IMR-90 (cell line): ENCODE measurements around the gene AKR7A2. TPM values are rescaled to one million over a fixed set of nuclear protein-coding genes. Genes with fewer than 3 reads are reported as not detected.

ENCODE experiments used
- ATAC-seq: fragments of 200-7000 bp; cut with Tn5 transposase; 2 replicates; pipeline ENCODE4 v1.9.1; 2020; ENCODE audit warnings: low read depth, mild to moderate bottlenecking, moderate library complexity
- BruUV-seq: library from RNA; stranded (reverse); fragments of 400-500 nt; replicated peaks from 2 replicates; lab custom pipeline; 2021; lab: Mats Ljungman, UMichigan
- CTCF ChIA-PET: fragments of 300-600 bp; formaldehyde crosslinking; extraction: SDS; loops from one replicate; lab custom pipeline; 2021; ENCODE audit warnings: antibody characterized with exemption; lab: Yijun Ruan, JAX
- POLR2A ChIA-PET: fragments of 300-600 bp; sonication (Branson Sonifier 250); formaldehyde crosslinking; loops from one replicate; lab custom pipeline; 2022; ENCODE audit warnings: antibody characterized with exemption; ENCODE audit not compliant: unreplicated experiment; lab: Charles Lee
- DNase-seq: peaks from one replicate; pipeline ENCODE4 v3.0.0; 2013
- H2AFZ ChIP-seq: replicated peaks from 2 replicates; pipeline ENCODE3; 2013; ENCODE audit warnings: low read length, mild to moderate bottlenecking; ENCODE audit not compliant: poor library complexity
- H2AK5ac ChIP-seq: 2 replicates; pipeline ENCODE4 v1.6.1; 2013; ENCODE audit warnings: low read depth, low read length, inconsistent platforms
- H2AK9ac ChIP-seq: replicated peaks from 2 replicates; pipeline ENCODE3; 2013; ENCODE audit warnings: mild to moderate bottlenecking, low read depth, low read length, moderate library complexity; ENCODE audit not compliant: poor library complexity
- H2BK120ac ChIP-seq: 2 replicates; pipeline ENCODE4 v1.6.1; 2013; ENCODE audit warnings: low read depth, low read length, inconsistent platforms
- H2BK15ac ChIP-seq: 3 replicates; pipeline ENCODE4 v1.6.1; 2013; ENCODE audit warnings: low read depth, low read length, inconsistent platforms
- H2BK20ac ChIP-seq: 2 replicates; pipeline ENCODE4 v1.6.1; 2013; ENCODE audit warnings: low read depth, mild to moderate bottlenecking, inconsistent platforms, low read length, moderate library complexity
- H2BK5ac ChIP-seq: 2 replicates; pipeline ENCODE4 v1.6.1; 2013; ENCODE audit warnings: mild to moderate bottlenecking, low read depth, low read length, inconsistent platforms; ENCODE audit not compliant: poor library complexity, severe bottlenecking
- H3K14ac ChIP-seq: replicated peaks from 2 replicates; pipeline ENCODE4 v1.6.1; 2013; ENCODE audit warnings: low read depth, low read length, inconsistent platforms
- H3K18ac ChIP-seq: 2 replicates; pipeline ENCODE4 v1.6.1; 2013; ENCODE audit warnings: low read depth, low read length, control low read depth
- H3K23ac ChIP-seq: 2 replicates; pipeline ENCODE4 v1.6.1; 2013; ENCODE audit warnings: low read depth, low read length, inconsistent platforms
- H3K27ac ChIP-seq: 2 replicates; pipeline ENCODE4 v1.5.1; 2013; ENCODE audit warnings: mild to moderate bottlenecking, control low read depth, low read length; ENCODE audit not compliant: insufficient read depth
- H3K27me3 ChIP-seq: 2 replicates; pipeline ENCODE4 v1.6.1; 2013; ENCODE audit warnings: low read length; ENCODE audit not compliant: control insufficient read depth, insufficient read depth
- H3K36me3 ChIP-seq: 2 replicates; pipeline ENCODE4 v1.6.1; 2013; ENCODE audit warnings: low read length, mixed read lengths; ENCODE audit not compliant: control insufficient read depth, insufficient read depth
- H3K4ac ChIP-seq: 2 replicates; pipeline ENCODE4 v1.6.1; 2013; ENCODE audit warnings: low read depth, low read length, inconsistent platforms
- H3K4me1 ChIP-seq: 2 replicates; pipeline ENCODE4 v1.6.1; 2013; ENCODE audit warnings: low read length, mixed read lengths; ENCODE audit not compliant: control insufficient read depth, insufficient read depth
- H3K4me2 ChIP-seq: 2 replicates; pipeline ENCODE4 v1.6.1; 2013; ENCODE audit warnings: low read depth, mild to moderate bottlenecking, control low read depth, low read length, moderate library complexity
- H3K4me3 ChIP-seq: 2 replicates; pipeline ENCODE4 v1.5.1; 2013; ENCODE audit warnings: low read depth, mild to moderate bottlenecking, control low read depth, low read length, moderate library complexity; ENCODE audit not compliant: insufficient read depth
- H3K56ac ChIP-seq: 2 replicates; pipeline ENCODE4 v1.6.1; 2013; ENCODE audit warnings: low read length, inconsistent platforms; ENCODE audit not compliant: insufficient read depth; ENCODE audit errors: extremely low read depth
- H3K79me1 ChIP-seq, 2 experiments: 2 replicates each; pipeline ENCODE4 v1.6.1; 2013; ENCODE audit warnings: low read length in 2 of 2, inconsistent platforms in 1 of 2, low read depth in 1 of 2
- H3K9ac ChIP-seq: 2 replicates; pipeline ENCODE4 v1.6.1; 2013; ENCODE audit warnings: low read depth, low read length, control low read depth
- H3K9me1 ChIP-seq: 2 replicates; pipeline ENCODE4 v1.6.1; 2013; ENCODE audit warnings: low read length, inconsistent platforms; ENCODE audit not compliant: insufficient read depth
- H3K9me3 ChIP-seq: 2 replicates; pipeline ENCODE4 v1.6.1; 2013; ENCODE audit warnings: low read length; ENCODE audit not compliant: control insufficient read depth, insufficient read depth
- H4K20me1 ChIP-seq: 2 replicates; pipeline ENCODE4 v1.6.1; 2013; ENCODE audit warnings: low read length, inconsistent platforms; ENCODE audit not compliant: insufficient read depth
- H4K5ac ChIP-seq: 2 replicates; pipeline ENCODE4 v1.6.1; 2013; ENCODE audit warnings: mild to moderate bottlenecking, low read depth, low read length, control low read depth
- H4K8ac ChIP-seq, 2 experiments: 2 replicates each; pipeline ENCODE4 v1.6.1; 2013; ENCODE audit warnings: low read depth in 2 of 2, low read length in 2 of 2, control low read depth in 1 of 2, inconsistent platforms in 1 of 2
- H4K91ac ChIP-seq: 2 replicates; pipeline ENCODE4 v1.6.1; 2013; ENCODE audit warnings: low read depth, low read length, inconsistent platforms; ENCODE audit not compliant: insufficient read depth
- FOS ChIP-seq: fragments of 150-350 bp; IDR thresholded peaks from 2 replicates; pipeline ENCODE4 v1.6.1; 2016; ENCODE audit warnings: low read depth, low read length
- MAFK ChIP-seq: IDR thresholded peaks from 2 replicates; pipeline ENCODE4 v1.6.1; 2012; ENCODE audit warnings: low read depth, low read length, improper control_type of control experiment
- WGBS, 2 experiments: methylation state at CpG; one replicate each; pipeline versions ENCODE4 v1.1.5 to v1.1.7; 2013; ENCODE audit warnings: missing lambda C conversion rate in 2 of 2; ENCODE audit not compliant: insufficient read length in 1 of 2; ENCODE audit errors: extremely low coverage in 2 of 2; 5-methylcytosine and 5-hydroxymethylcytosine counted together
- dilution Hi-C: fragments of 300-500 bp; cut with HindIII; formaldehyde crosslinking; loops from one replicate; pipeline ENCODE4 v1.14.3; 2018; ENCODE audit warnings: low sequenced_read_pairs; ENCODE audit not compliant: unreplicated experiment
- in situ Hi-C: fragments of 300-500 bp; cut with MboI; formaldehyde crosslinking; loops from 3 replicates; pipeline ENCODE4 v1.14.3; 2019; ENCODE audit warnings: low sequenced_read_pairs, inconsistent platforms, mixed read lengths
- intact Hi-C: fragments of 100-400 bp; cut with micrococcal nuclease; formaldehyde crosslinking; loops from 2 replicates; pipeline ENCODE4 v1.10.0; 2022
- polyA plus RNA-seq, 3 experiments: library from polyadenylated mRNA; depleted of rRNA; stranded (reverse); fragments of >200 nt; gene quantifications; 2 replicates each; pipeline ENCODE4 v1.2.3, GENCODE V29; 2012; ENCODE audit warnings: low replicate concordance in 1 of 3
- total RNA-seq: library from RNA; depleted of rRNA; stranded (reverse); fragments of >200 nt; gene quantifications from 2 replicates; pipeline ENCODE4 v1.2.3, GENCODE V29; 2012
- TF ChIP-seq, protein P1 (sequence below): fragments of 150-350 bp; IDR thresholded peaks from 2 replicates; pipeline ENCODE4 v1.6.1; 2017; ENCODE audit warnings: mild to moderate bottlenecking, antibody characterized with exemption, low read length, low read depth

The AKR7A2 gene
- total and polyA plus RNA-seq, 2 of the 4 experiments (the other 2 are of a cell fraction) = 55.8 to 60.2 TPM

DNA sequence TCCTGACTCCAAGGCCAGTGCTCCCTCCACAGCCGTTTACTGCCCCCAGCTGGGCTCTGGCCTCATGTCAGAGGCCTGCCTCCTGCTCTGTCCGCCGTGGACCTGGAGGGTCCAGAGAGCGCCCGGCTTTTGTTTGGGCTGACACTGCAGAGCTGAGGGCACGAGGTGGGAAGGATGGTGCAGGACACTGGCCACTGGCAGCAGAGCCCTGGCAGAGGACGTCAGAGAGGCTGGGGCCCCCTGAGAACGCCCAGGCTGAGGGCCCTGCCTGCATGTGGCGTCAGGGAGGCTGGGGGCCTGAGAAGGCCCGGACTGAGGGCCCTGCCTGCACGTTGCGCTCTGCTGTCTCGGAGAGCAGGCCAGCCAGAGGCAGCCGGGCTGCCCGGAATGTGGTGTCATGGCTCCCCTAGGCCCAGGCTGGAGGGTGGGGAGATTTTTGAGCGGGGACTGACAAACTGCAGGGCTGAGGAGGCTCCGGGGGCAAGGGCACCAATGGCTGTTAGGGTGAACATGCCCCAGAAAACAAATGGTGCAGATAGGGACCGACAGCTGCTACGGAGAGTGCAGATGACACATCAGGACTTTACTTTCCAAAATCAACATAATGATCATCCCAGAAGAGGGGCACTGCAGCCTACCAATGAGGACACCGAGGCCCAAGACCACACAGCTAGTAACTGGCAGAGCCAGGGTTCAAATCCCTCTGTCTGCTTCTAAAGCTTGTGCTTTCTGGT, 31.8 kb upstream of the AKR7A2 start:
- H3K4ac ChIP-seq = no peak overlapping the region
- H2BK15ac ChIP-seq = no peak overlapping the region
- H3K4me3 ChIP-seq = no peak overlapping the region
- DNase-seq (no peak), ATAC-seq (no peak)
- ChIA-PET CTCF (interaction anchor here (1.3 to 1.4 kb wide), 2 partner anchors 42 to 307 kb away, joined by 5 to 6 read pairs; no protein-coding TSS in a partner anchor), POLR2A (no interaction called here)
- H4K8ac ChIP-seq = no peak overlapping the region
- H2AK9ac ChIP-seq = no peak overlapping the region
- no peak overlapping the region for H3K4me2 ChIP-seq
- H2AK5ac ChIP-seq = no peak overlapping the region
- H4K91ac ChIP-seq = no peak overlapping the region
- no peak overlapping the region for H3K18ac ChIP-seq
- no peak overlapping the region for H3K27ac ChIP-seq
- 84% methylated on average over 7 of the region's 20 CpGs; no CpG with 5 or more reads in 1 of the 2 experiments for WGBS, 2 experiments
- H2BK5ac ChIP-seq = no peak overlapping the region
- H3K9me3 ChIP-seq = no peaks in the 10 kb centered on the region
- H3K23ac ChIP-seq = no peak overlapping the region
- no peaks in the 10 kb centered on the region for H3K27me3 ChIP-seq
- peaks cover 75% of the 10 kb centered on the region for H3K36me3 ChIP-seq
- H4K20me1 ChIP-seq = peaks cover 43% of the 10 kb centered on the region
- in situ Hi-C loops (loop anchor here (5.0 kb wide), 1 partner anchor 304 kb away; no protein-coding TSS in a partner anchor), intact Hi-C loops (loop anchor here (1.0 kb wide), 1 partner anchor 308 kb away; no protein-coding TSS in a partner anchor), dilution Hi-C loops (no loop called here)
- H3K79me1 ChIP-seq = peaks cover 14 to 46% of the 10 kb centered on the region in 2 experiments
- H2AFZ ChIP-seq = no peak overlapping the region
- no peak overlapping the region for H2BK20ac ChIP-seq
- TF ChIP-seq FOS (no peak), MAFK (no peak)
- TF ChIP-seq, protein P1, sequence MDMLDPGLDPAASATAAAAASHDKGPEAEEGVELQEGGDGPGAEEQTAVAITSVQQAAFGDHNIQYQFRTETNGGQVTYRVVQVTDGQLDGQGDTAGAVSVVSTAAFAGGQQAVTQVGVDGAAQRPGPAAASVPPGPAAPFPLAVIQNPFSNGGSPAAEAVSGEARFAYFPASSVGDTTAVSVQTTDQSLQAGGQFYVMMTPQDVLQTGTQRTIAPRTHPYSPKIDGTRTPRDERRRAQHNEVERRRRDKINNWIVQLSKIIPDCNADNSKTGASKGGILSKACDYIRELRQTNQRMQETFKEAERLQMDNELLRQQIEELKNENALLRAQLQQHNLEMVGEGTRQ = no peak
- H2BK120ac ChIP-seq = no peak overlapping the region
- H3K14ac ChIP-seq = no peak overlapping the region
- H3K56ac ChIP-seq = no peak overlapping the region
- no peak overlapping the region for H3K9ac ChIP-seq
- peaks cover 6% of the 10 kb centered on the region; the same call in 1 of the 2 replicates for H3K9me1 ChIP-seq
- H4K5ac ChIP-seq = no peak overlapping the region
- H3K4me1 ChIP-seq = no peaks in the 10 kb centered on the region; the same call in 1 of the 2 replicates
- BruUV-seq = no TSS peak
